T47D (cell line): ENCODE measurements around the gene CACNA1B.

Experiments used
- DNase-seq, 2 experiments: peaks; one replicate each; pipeline versions ENCODE4 v3.0.0 to v3.0.0-alpha.2; 2011 to 2012; ENCODE audit warnings: low read depth in 1 of 2, low spot score in 1 of 2
- JUND ChIP-seq: IDR thresholded peaks from 2 replicates; pipeline ENCODE4 v1.6.1; 2012; ENCODE audit warnings: low read depth
- in situ Hi-C: cut with HindIII; loops from 2 replicates; pipeline ENCODE4 v1.10.0; 2016; ENCODE audit warnings: low sequenced_read_pairs, low pct_unique_long_range_greater_than_20kb

CACNA1B gene

GRCh38 chr9:138007918-138008841, 130.6 kb downstream of the CACNA1B start:
- in situ Hi-C loops: no loop called here
- TF ChIP-seq JUND: no peak
- no peak for DNase-seq

DNA sequence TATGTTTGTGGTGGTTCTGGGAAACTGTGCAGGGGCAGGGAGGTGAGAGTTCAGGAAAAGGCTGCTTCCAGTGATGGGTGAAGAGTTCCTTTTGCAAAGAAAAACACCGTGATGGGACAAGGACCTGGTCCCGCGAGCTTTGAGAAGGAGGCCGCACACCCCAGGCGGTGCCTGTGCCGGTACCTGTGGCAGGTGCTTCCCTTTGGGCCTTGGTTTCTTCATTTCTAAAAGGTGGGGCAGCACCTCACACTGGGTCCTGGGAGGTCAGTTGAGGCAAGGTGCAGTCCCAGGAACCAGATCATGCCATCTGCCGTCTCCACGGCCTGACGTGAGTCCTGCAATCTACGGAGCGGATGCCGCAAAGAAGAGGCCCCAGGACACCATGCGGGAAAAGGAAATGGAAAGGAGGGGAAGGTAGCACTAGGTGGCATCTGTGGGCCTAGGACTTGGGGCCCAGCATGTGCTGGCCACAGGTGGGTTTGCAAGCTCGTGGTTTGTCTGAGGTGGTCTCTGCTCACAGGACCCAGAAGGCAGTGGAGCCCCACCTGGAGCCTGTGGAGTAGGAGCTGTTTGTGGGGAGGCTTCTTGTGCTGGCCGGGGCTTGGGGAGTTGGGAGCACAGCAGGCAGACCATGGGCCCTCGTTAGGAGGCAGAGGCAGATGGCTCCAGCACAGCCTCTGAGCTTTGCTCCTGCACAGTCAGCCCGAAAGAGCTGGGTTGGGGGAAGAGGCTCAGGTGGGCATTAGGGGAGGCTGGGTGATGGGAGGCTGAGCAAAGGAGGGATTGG, 131.6 kb downstream of the CACNA1B start:
- TF ChIP-seq JUND: no peak
- in situ Hi-C loops: no loop called here
- no peak for DNase-seq

GRCh38 chr9:138009803-138010690, 132.5 kb downstream of the CACNA1B start:
- in situ Hi-C loops: no loop called here
- no peak for DNase-seq
- TF ChIP-seq JUND: no peak

GRCh38 chr9:138010861-138011260, 133.3 kb downstream of the CACNA1B start:
- in situ Hi-C loops: no loop called here
- no peak for DNase-seq
- no peak for TF ChIP-seq JUND

- in situ Hi-C loops: no loop called here
- no peak for TF ChIP-seq JUND
- DNase-seq: no peak
Measured at GRCh38 chr9:138011951-138012500, 134.4 kb downstream of the CACNA1B start.

DNA sequence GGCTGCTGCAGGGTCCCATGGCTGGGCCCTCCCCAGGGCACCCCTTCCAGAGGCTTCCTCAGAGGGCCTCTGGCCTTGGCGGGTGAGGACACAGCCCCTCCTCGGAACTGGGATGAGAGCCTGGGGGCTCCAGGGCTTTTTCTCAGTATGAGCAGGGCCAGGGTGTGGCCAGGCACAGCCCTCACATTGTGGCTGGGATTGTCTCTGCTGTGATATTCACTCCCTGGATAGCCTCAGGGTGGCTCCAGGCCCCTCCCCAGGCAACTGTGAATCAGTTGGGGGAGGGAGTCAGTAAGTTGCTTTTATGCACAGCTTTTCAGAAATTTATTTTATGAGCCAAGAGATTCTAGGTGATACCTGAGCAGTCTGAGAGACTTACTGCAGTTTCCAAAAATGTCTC, 135.7 kb downstream of the CACNA1B start:
- in situ Hi-C loops: no loop called here
- no peak for TF ChIP-seq JUND
- no peak for DNase-seq

GRCh38 chr9:138013836-138014562, 136.4 kb downstream of the CACNA1B start:
- in situ Hi-C loops: no loop called here
- DNase-seq: no peak
- no peak for TF ChIP-seq JUND

- in situ Hi-C loops: no loop called here
- DNase-seq: no peak
- no peak for TF ChIP-seq JUND
Measured at GRCh38 chr9:138014563-138014945, 137.0 kb downstream of the CACNA1B start.

- in situ Hi-C loops: no loop called here
- TF ChIP-seq JUND: no peak
- DNase-seq: no peak
Measured at GRCh38 chr9:138015021-138015829, 137.6 kb downstream of the CACNA1B start.

GRCh38 chr9:138016406-138017187, 139.0 kb downstream of the CACNA1B start:
- in situ Hi-C loops: no loop called here
- DNase-seq: no peak
- no peak for TF ChIP-seq JUND
